Measurements from ENCODE around the gene AK2. TPM values are rescaled to one million over a fixed set of nuclear protein-coding genes. Genes with fewer than 3 reads are reported as not detected.

AK2 gene
- total and polyA plus RNA-seq, 10 of the 15 experiments (the other 5 are each of a cell fraction or from before 2014, with no cell fraction given) = 52.3 to 500 (median 278) TPM

DNA sequence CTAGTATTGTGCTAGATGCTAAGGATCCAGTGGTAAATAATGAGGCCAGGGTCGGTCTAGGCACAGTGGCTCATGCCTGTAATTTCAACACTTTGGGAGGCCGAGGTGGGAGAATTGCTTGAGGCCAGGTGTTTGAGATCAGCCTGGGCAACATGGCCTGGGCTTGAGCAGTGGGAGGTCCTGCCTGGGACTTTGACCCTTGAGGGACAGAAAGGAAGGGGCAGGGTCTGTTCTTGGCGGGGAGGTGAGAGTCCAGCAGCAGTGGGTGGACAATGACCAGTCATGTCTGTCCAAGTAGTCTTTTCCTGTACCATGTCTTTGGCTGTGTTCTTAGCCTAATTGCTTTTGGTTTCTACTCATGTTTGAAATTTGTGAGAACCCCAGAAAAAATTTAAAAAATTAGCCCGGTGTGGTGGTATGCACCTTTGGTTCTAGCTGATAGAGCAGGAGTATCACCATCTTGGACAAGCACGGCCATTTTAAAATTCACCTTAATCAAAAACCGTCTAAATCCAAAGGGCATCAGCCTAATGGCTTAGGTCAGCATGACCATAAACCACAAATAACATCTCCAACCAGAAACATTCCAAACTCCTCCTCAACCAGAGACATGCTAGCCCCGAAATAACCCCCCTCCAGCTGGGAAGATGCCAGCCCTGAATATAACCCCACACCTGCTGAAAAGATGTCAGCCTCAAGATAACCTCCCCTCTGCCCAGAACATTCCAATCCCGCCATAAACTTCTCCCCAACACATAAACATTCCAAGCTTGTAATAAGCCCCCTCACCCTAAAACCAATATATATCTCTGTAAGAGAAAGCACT, 6.8 kb upstream of the AK2 start (continued):
- no peak for TF ChIP-seq FOXM1 (IDR thresholded peaks at IDR 0.05; ENCODE audit: low read depth, low read length)
- TF ChIP-seq TARDBP (IDR thresholded peaks at IDR 0.05; ENCODE audit: borderline replicate concordance) = no peak
- TF ChIP-seq CHD1 (IDR thresholded peaks at IDR 0.05; ENCODE audit: low read depth, low read length) = no peak
- TF ChIP-seq, protein P1, sequence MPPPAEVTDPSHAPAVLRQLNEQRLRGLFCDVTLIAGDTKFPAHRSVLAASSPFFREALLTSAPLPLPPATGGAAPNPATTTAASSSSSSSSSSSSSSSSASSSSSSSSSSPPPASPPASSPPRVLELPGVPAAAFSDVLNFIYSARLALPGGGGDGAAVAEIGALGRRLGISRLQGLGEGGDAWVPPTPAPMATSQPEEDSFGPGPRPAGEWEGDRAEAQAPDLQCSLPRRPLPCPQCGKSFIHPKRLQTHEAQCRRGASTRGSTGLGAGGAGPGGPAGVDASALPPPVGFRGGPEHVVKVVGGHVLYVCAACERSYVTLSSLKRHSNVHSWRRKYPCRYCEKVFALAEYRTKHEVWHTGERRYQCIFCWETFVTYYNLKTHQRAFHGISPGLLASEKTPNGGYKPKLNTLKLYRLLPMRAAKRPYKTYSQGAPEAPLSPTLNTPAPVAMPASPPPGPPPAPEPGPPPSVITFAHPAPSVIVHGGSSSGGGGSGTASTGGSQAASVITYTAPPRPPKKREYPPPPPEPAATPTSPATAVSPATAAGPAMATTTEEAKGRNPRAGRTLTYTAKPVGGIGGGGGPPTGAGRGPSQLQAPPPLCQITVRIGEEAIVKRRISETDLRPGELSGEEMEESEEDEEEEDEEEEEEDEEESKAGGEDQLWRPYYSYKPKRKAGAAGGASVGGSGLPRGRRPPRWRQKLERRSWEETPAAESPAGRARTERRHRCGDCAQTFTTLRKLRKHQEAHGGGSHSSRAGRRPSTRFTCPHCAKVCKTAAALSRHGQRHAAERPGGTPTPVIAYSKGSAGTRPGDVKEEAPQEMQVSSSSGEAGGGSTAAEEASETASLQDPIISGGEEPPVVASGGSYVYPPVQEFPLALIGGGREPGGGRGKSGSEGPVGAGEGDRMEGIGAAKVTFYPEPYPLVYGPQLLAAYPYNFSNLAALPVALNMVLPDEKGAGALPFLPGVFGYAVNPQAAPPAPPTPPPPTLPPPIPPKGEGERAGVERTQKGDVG (CRISPR knock-in tag; IDR thresholded peaks at IDR 0.05) = no peak
- no peak for TF ChIP-seq ZNF274 (IDR thresholded peaks at IDR 0.05; ENCODE audit: insufficient read depth, insufficient read length)
- TF ChIP-seq, protein P2, sequence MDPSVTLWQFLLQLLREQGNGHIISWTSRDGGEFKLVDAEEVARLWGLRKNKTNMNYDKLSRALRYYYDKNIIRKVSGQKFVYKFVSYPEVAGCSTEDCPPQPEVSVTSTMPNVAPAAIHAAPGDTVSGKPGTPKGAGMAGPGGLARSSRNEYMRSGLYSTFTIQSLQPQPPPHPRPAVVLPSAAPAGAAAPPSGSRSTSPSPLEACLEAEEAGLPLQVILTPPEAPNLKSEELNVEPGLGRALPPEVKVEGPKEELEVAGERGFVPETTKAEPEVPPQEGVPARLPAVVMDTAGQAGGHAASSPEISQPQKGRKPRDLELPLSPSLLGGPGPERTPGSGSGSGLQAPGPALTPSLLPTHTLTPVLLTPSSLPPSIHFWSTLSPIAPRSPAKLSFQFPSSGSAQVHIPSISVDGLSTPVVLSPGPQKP (IDR thresholded peaks at IDR 0.05; ENCODE audit: low read depth, low read length) = no peak
- no peak for TF ChIP-seq HDAC2 (IDR thresholded peaks at IDR 0.05)

DNA sequence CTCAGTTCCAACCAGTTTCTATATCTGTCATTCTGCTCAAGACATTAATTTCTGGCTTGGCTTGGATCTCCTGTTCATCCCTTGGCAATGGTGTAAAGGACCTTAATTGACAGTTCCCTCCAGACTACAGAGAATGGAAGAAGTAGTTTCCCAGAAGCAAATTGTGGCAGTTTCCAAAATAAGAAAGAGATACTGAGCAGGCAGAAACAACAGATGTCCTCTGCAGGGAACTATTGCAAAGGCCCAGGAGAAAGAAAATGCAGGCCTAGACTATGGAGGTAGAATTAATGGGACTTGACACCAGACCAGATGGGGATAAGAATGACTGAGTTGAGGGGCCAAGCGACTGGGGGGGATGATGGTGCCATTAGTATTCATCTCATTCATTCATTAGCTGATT, 6.1 kb upstream of the AK2 start:
- ATAC-seq (no peak), DNase-seq (ENCODE audit: low read depth, low spot score) (no peak), FAIRE-seq (no peak)
- 0% methylated on average over 1 of the region's 1 CpG for WGBS (ENCODE audit: insufficient coverage, insufficient replicate concordance, low lambda C conversion rate, missing lambda C conversion rate)
- ChIA-PET RAD21 (ENCODE audit: unreplicated experiment) (no interaction called here), CTCF (no interaction called here), POLR2A (interaction anchor here (0.7 kb wide), 1 partner anchor 171 kb away, joined by 3 read pairs; no protein-coding TSS in a partner anchor), SMC1A (ENCODE audit: uncharacterized antibody, unreplicated experiment) (interaction anchor here (1.8 kb wide), 1 partner anchor 17 kb away, joined by 7 read pairs; no protein-coding TSS in a partner anchor)
- H3K79me2 ChIP-seq (ENCODE audit: control insufficient read depth, insufficient read depth, low read length) = no peaks in the 10 kb centered on the region
- H3K9ac ChIP-seq (ENCODE audit: control insufficient read depth, insufficient read depth, low read length) = no peak overlapping the region
- no TSS peak for BruUV-seq (replicated peaks)
- H3K27ac ChIP-seq (ENCODE audit: control insufficient read depth, insufficient read depth) = no peak overlapping the region
- intact Hi-C loops (cut with micrococcal nuclease; ENCODE audit: unreplicated experiment) (no loop called here), in situ Hi-C loops (cut with MboI) (no loop called here)
- TF ChIP-seq, protein P3, sequence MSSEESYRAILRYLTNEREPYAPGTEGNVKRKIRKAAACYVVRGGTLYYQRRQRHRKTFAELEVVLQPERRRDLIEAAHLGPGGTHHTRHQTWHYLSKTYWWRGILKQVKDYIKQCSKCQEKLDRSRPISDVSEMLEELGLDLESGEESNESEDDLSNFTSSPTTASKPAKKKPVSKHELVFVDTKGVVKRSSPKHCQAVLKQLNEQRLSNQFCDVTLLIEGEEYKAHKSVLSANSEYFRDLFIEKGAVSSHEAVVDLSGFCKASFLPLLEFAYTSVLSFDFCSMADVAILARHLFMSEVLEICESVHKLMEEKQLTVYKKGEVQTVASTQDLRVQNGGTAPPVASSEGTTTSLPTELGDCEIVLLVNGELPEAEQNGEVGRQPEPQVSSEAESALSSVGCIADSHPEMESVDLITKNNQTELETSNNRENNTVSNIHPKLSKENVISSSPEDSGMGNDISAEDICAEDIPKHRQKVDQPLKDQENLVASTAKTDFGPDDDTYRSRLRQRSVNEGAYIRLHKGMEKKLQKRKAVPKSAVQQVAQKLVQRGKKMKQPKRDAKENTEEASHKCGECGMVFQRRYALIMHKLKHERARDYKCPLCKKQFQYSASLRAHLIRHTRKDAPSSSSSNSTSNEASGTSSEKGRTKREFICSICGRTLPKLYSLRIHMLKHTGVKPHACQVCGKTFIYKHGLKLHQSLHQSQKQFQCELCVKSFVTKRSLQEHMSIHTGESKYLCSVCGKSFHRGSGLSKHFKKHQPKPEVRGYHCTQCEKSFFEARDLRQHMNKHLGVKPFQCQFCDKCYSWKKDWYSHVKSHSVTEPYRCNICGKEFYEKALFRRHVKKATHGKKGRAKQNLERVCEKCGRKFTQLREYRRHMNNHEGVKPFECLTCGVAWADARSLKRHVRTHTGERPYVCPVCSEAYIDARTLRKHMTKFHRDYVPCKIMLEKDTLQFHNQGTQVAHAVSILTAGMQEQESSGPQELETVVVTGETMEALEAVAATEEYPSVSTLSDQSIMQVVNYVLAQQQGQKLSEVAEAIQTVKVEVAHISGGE (CRISPR knock-in tag; IDR thresholded peaks at IDR 0.05) = no peak
- TF ChIP-seq KDM1A (IDR thresholded peaks at IDR 0.05; ENCODE audit: borderline replicate concordance) (no peak), RELA (IDR thresholded peaks at IDR 0.05; ENCODE audit: borderline replicate concordance, partially characterized antibody) (no peak), SP1 (IDR thresholded peaks at IDR 0.05; ENCODE audit: low read depth, low read length) (no peak), BACH1 (IDR thresholded peaks at IDR 0.05; ENCODE audit: borderline replicate concordance) (no peak), DPF2 (IDR thresholded peaks at IDR 0.05) (no peak), STAT1 (conservative IDR thresholded peaks at IDR 0.05) (no peak)
- no peaks in the 10 kb centered on the region; a peak in 1 of 4 replicates for H3K27me3 ChIP-seq (replicated peaks in 1 of 2; ENCODE audit: control insufficient read depth in 2 of 2, insufficient read depth in 2 of 2, low read length in 1 of 2)
- no peak overlapping the region for H3K4me3 ChIP-seq
- H4K20me1 ChIP-seq (ENCODE audit: control insufficient read depth, insufficient read depth) = no peaks in the 10 kb centered on the region
- no peaks in the 10 kb centered on the region for H3K9me3 ChIP-seq (replicated peaks; ENCODE audit: control insufficient read depth, insufficient read depth, low read length)
- H3K4me1 ChIP-seq (ENCODE audit: control insufficient read depth, insufficient read depth, low read length) = no peaks in the 10 kb centered on the region
- H3K4me2 ChIP-seq (ENCODE audit: control insufficient read depth, insufficient read depth) = no peak overlapping the region
- H3K36me3 ChIP-seq (ENCODE audit: control insufficient read depth in 2 of 2, insufficient read depth in 2 of 2, low read length in 1 of 2) = no peaks in the 10 kb centered on the region
- H2AFZ ChIP-seq (ENCODE audit: control insufficient read depth, low read depth, low read length) = no peak overlapping the region
